ENCODE measurements around the gene NOTCH2.

The NOTCH2 gene

GRCh38 chr1:119909890-119910596 is 159.4 kb downstream of the NOTCH2 start:
- no peak for DNase-seq

- no peak for DNase-seq
Measured at GRCh38 chr1:119908661-119909060, 160.8 kb downstream of the NOTCH2 start.

- DNase-seq = no peak
Measured at GRCh38 chr1:119906927-119907652, 162.4 kb downstream of the NOTCH2 start.

GRCh38 chr1:119903443-119903835 is 166.0 kb downstream of the NOTCH2 start:
- no peak for DNase-seq

DNA sequence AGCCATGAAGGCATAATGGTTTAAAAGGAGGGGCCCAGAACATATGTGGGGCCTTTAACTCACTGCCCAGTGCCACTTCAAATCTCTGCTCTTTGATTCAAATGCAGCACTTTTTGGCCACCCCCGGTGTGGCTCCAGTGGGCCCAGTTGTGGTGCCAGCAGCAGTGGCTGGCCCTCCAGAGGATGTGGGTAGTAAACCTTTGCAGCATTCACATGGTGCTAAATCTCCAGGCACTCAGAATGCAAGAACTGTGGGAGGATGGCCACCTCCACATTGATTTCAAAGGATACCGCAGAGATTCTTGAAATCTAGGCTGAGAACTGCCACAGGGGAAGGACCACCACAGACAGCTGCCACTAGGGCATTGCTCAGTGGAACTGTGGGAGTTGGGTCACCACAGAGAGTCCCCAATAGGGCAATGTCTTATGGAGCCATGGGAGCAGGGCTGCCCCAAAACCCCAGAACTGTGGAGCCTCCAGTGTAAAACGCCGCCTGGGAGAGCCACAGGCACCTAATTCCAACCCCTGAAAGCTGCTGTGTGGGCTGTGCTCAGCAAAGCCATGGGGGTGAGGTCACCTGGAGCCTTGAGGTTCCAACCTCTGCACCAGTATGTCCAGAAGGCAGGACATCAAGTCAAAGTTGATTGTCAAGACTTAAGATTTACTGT is 166.6 kb downstream of the NOTCH2 start:
- no peak for DNase-seq

DNA sequence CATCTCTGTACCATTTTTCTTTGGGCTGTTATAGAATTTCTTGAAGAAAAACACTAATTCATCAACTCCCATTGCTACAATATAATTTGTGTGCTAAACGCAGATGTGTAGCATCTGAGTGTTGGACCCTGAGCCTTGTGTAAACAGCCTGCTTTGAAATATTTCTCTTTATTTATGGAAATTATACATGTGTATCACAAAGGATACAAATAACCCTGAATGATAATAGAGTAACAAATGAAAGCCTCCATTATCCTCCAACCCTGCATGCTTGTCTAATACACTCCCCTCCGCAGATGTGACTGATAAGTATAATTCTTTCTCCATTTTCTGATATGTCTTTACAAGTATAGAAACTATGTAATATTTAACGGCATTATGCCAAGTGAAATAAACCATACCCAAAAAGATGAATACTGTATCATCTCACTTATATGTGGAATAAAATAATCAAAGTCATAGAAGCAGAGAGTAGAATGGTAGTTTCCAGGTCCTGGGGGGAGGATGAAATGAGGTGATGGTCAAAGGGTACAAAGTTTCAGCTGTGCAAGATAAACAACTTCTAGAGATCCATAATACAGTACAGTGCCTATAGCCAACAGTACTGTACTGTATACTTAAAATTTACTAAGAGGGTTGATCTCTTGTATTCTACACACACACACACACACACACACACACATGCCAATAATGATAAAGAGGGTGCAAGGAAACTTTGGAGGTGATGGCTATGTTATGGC is 170.3 kb downstream of the NOTCH2 start:
- DNase-seq = no peak

DNA sequence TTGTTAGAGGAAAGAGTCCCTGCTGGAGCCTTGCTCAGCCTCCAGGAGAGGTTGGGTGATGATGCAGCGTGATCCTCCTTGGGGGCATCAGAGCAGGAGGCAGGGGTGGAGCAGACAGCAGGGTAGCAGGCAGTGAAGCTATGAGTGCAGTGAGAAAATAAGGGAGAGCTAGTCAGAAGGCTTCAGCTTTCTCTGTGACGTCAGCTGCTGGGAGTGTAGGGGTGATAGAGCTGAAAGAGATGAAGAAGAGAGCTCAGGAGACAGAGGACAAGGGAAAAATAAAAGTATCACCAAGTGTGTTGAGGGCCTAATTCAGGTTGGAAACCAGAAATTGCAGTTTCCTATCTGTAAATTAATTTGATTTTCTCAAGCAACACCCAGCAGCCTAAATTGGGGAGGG is 170.9 kb downstream of the NOTCH2 start:
- DNase-seq = no peak

DNA sequence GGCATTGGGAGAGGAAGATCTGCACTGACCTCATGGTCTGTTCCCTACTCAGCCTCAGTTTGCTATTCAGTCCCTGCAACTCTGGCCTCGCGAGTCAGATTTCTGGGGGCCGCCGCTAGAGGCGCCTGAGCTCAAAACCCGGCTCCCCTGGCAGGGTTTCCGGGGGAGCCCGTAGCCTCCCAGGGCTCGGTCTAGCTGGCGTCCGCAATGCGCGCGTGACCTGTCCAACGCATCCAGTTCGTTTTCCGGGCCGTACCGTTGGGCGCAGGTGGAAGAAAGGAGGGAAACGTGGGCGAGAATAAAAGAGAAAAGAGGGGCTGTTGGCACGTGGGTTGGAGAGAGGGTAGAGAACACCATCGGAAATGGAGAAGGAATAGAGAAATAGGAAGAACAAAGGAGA is 173.2 kb downstream of the NOTCH2 start, which contains the start of gene ADAM30:
ADAM30 (minus strand) TSS at position 213 of the 400 bp plus-strand sequence; CDS start at position 34, 179 bp downstream.
- DNase-seq = no peak

DNA sequence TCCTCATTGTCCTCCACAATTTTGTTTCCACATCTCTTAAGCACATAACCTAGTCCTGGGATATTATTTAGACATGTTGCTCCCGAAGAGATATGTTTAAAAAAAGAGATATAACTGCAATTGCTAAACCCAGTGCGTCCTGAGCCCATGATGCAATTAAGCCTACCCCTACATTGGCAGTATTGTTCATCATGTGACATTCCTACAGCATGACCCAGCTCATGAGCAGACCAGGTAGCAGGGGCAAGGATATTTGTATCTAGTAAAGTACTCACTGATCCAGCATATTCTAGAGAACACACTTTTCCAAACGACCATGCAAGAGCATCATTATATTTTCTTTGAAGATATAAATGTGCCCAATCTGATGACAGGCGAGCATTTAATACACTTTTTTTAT is 174.4 kb downstream of the NOTCH2 start:
- no peak for DNase-seq

DNA sequence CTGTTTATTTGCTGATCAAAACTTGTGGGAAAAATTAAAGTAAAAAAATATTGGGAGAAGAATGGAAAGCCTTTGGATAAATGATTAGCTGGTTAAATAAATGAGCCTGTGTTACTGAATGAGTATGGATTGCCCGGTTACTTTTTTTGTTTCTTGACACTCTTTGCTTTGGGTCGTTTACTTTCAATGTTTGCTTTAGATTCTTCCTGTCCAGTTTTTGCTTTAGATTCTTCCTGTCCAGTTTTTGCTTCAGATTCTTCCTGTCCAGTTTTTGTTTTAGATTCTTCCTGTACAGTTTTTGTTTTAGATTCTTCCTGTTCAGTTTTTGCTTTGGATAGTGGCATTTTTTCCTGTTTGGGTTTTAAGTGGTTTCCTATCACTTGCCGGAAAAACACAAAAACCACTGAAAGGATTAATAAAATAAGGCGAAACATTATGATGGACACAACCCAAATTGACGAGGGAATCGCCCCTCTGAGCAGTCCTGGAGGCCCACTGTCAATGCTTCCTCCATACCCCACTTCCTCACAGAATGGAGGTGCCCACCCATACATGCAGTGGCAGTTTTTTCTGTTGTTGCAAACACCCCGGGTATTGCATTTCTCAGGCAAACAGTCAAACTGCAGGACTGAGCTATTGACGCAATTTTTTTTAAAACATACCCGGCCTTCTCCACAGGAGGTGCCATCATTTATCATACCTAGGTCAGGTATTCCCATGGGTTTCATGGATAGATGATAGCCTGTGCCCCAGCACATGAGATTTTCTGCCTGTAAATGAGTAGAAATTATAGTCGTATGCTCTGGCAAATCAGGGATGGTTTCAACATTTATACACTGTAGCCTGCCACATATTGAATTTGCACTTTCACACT is 175.4 kb downstream of the NOTCH2 start:
- no peak for DNase-seq

GRCh38 chr1:119893238-119893791 is 176.1 kb downstream of the NOTCH2 start:
- no peak for DNase-seq

DNA sequence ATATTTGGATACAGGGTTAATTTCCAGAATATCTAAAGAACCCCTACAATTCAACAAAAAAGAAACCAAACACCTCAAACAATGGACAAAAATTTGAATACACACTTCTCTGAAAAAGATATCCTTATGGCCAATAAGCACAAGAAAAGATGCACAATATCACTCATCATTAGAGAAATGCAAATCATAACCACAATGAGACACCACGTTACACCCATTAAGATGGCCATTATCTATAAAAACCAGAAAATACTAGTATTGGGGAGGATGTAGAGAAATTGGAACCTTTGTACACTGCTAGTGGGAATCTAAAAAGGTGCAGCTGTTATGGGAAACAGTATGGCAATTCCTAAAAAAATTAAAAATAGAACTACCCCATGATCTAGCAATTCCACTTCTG is 178.1 kb downstream of the NOTCH2 start:
- no peak for DNase-seq

DNA sequence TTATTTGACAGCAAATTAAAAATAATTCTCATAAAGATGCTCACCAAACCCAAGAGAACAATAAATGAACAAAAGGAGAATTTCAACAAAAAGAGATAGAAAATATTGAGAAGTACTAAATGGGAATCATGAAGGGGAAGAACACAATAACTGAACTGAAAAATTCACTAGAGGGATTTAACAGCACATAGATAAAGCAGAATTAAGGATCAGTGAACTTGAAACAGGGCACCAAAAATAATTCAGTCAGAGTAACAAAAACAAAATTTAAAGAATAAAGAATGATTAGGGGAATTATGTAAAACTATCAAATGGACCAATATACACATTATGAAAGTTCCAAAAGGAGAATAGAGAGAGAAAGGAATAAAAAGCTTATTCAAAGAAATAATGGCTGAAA is 181.0 kb downstream of the NOTCH2 start:
- DNase-seq = no peak

DNA sequence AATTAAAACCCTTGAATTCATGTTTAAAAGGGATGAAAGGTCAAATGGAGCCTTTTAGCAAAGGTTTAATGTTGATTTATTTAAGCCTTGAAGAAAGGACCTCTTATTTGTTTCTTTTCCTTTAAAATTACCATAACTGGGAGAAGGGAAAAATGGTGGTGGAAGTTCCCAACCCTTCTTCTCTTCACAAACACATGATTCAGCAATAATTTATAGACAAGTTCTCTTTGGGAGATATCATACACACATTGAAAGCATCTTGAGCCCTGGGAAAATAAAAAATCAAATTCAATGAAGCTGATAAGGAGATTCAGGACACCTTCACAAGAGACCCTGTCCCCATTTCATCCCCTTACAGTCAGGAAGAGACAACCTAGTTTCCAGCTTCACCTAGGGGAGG is 182.0 kb downstream of the NOTCH2 start:
- DNase-seq = no peak

- DNase-seq = peak in 6 of 51 donors; percentile 2 to 32 (median 2)
Measured at GRCh38 chr1:119885903-119886783, 183.3 kb downstream of the NOTCH2 start.

- DNase-seq = no peak
Measured at GRCh38 chr1:119884711-119885110, 184.8 kb downstream of the NOTCH2 start.

GRCh38 chr1:119883826-119884225 is 185.6 kb downstream of the NOTCH2 start:
- DNase-seq = no peak

- DNase-seq = no peak
Measured at GRCh38 chr1:119882132-119883049, 187.1 kb downstream of the NOTCH2 start.

All from hypothalamus (tissue), 51 donors.